GM21529 (cell line): ENCODE results near the gene TRIM28.
"Not testable (repeated sequence)": the region's sequence is repeated elsewhere in the genome, so short reads cannot be mapped to it uniquely, and the experiment has no call there.

Experiments used
- ATAC-seq: cut with Tn5 transposase; IDR thresholded peaks from one replicate; pipeline ENCODE4 v1.9.1; 2021; ENCODE audit not compliant: unreplicated experiment

TRIM28 gene

DNA sequence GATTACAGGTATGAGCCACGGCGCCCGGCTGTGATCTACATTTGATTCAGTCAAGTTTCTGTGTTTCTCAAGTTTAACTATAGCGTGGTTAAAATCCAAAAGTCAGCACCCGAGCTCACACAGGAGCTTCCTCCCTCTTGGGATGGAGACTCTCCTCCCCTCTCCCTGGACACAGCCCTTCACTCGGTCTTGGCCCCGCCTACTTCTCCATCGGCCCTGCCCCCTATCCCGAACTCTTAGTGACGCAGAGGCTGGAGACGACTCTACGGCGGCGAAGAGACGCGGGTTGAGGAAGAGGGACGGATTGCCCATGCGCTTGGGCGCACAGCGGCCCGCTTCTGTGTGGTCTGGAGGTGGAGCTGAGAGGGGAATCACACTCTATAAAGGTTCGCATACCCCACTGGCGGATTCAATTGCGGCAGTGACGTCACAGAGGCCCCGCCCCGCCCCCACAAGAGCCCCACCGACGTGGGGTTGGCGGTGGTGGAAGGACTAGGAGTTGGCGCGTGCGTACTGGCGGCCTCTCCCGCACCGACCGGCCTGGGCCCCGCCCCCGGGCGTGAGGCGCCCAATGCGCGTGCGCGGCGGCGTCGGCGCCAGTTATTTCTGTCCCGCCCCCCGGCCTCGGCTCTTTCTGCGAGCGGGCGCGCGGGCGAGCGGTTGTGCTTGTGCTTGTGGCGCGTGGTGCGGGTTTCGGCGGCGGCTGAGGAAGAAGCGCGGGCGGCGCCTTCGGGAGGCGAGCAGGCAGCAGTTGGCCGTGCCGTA is at the start of gene TRIM28:
Gene TRIM28 (plus strand): TSS at position 239 of the 765 bp plus-strand sequence. CDS start 694 bp downstream, outside the sequence.
- peak; percentile 82 for ATAC-seq

DNA sequence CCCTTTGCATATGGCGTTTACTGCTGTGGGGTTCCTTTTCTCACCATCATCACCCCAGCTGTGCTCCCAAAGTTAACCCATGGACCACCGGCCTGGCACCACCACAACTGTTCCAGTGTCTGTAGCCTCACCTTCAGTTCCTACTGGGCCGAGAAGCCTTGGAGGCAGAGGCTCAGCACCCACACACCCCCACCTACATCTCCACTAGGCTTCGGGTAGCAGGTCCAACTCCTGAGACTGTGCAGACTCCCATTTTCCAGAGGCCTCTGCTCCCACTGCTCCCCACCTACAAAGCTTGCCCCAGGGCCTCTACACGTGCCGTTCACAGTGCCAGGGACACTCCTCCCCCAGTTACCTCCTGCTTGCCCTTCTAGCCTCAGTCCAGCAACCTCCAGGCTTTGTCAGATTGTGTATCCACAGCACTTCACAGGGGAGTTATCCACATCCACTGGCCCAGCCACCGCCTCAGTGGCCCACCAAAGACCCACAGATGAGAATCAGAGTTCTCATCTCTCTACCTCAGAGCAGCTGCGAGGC is 46.2 kb upstream of the TRIM28 start:
- ATAC-seq: no peak

DNA sequence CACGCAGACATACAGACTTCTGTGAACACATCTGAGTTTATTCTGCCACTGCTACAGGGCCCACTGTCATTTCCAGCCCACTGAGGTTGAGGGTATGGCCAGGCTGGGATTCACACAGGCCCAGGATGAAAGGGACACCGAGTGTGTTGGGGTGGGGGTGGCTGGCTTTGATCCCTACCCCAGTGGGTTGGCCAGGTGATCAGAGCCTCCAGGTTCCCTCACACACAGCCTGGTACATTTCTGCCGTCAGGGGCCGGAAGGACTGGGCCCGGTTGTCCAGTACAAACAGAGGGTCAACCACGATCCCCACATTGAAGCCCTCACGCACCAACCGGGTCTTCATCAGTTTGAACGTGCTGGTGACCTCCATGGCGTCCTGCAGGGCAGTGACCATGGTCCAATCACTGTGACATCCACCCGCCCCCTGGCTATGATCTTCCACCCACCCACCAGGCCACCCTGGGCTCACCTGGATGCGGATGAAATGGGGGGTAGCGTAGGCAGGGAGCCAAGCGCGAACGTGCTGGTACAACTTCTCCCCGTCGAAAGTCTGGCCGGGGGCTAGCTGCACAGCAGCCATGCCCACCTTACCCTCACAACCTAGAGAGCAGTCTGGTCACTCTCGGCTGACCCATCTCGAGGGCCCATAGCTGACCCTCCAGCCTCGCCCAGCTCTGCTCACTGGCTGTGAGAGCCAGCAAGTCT is 45.4 kb upstream of the TRIM28 start:
- no peak for ATAC-seq

DNA sequence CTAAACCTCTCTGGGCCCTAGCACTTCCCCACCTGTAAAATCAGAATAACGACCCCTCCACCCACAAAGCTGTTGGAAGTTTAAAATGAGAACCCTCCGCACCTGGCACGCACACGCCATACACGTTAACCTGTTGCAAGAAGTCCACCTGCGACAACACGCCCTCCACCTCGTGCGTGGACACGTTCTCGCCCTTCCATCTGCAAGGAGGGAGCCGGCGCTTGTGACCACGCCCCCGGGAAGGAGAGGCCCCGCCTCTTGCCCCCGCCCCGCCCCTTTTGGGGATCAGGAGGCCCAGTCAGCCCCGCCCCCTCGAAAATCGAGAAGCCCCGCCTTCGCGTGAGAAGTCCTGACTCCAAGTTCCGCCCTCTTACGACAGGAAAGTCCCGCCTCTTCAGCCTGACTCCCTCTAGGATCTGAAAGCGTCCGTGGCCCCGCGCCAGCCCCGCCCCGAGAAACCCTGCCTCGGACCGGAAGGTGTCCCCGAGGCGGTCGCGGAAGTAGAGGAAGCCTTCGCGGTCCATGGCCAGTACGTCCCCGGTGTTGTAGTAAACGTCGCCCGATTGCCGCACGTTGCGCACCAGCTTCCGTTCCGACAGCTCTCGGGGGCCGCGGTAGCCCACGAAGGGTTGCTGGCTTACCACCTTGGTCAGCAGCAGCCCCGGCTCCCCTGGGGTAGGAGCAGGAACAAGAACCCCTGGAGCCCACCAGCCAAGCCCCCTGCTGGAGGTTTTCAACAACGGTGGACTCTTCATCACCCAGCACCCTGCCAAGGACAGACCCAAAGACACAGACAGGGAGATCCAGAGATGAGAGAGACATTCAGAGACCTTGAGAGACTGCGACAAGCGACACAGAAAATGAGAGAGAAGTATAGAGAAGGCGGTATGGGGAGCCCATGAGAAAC is 44.6 kb upstream of the TRIM28 start:
- ATAC-seq: peak; percentile 89

DNA sequence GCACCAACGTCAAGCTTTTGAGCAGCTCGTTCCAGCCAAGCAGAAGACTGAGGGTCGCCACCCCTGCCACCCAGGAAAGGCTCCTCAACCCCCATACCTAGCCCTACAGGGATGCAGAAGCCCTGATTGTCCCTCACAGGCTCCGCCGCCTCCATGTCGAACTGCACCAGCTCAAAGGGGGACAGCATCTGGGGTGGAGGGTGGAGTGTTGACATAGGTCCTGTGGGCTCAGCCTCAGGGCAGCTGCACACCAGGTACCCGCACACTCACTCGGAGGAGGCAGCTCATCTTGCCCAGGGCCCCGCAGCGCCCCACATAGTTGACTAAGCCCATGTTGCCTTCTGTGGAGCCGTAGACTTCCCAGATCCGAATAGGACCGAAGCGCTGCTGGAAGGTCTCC is 43.6 kb upstream of the TRIM28 start:
- no peak for ATAC-seq

DNA sequence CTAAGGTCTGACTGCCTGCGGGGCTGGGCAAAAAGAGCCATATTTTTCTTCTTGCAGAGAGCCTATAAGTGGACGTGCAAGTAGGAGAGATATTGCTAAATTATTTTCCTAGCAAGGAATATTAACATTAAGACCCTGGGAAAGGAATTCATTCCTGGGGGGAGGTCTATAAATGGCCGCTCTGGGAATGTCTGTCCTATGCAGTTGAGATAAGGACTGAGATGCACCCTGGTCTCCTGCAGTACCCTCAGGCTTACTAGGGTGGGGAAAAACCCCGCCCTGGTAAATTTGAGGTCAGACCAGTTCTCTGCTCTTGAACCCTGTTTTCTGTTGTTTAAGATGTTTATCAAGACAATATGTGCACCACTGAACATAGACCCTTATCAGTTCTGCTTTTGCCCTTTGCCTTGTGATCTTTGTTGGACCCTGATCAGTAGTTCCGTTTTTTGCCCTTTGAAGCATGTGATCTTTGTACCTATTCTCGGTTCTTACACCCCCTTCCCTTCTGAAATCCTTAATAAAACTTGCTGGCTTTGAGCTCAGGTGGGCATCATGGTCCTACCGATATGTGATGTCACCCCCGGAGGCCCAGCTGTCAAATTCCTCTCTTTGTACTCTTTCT is 36.2 kb upstream of the TRIM28 start:
- ATAC-seq: not testable (repeated sequence)

DNA sequence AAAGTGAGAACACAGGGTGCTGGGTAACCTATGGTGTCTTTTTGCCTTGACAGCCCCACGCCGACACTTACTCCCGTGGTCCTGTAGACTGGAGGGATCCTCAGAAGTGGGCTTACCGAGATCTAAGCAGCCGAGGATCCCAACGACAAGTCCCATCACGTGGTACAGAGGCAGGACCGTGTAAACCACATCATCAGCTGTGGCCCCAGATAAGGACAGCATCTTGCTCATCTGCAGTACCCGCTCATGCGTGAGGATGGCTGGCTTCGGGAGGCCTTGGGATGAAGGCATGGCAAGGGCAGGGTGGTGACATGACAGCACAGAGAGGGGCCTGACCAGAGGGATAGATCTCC is 34.2 kb upstream of the TRIM28 start:
- ATAC-seq: no peak

DNA sequence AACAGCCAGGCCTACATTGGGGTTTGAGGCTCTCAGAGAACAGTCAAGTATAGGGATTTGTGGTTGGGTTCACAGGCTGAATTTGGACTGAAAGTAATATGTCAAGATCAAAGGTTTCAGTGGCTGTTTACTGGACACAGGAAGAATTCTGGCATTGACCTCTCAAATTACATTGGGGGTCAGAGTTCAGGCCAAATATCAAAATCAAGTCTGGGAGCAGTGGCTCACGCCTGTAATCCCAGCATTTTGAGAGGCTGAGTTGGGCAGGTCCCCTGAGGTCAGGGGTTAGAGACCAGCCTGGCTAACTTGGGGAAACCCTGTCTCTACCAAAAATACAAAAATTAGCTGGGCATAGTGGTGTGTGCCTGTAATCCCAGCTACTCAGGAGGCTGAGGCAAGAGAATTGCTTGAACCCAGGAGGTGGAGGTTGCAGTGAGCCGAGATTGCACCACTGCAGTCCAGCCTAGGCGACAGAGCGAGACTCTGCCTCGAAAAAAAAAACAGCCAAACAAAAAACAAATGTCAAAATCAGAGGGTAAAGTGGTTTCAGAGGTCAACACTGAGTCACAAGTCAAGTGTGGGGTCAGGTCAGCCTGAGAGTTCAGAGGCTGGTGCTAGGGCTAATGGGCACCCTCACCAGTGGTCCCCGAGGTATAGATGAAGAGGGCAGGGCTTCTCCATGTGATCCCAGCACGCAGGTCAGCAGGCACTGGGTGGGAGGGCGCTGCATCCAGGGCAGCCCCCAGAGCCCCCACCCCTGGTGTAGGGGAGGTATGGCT is 33.6 kb upstream of the TRIM28 start:
- no peak for ATAC-seq

GRCh38 chr19:58511353-58512208 is 32.3 kb upstream of the TRIM28 start, which contains the start of gene SLC27A5:
Gene SLC27A5 (minus strand): TSS chr19:58511992. CDS start chr19:58511955, 37 bp downstream.
- no peak for ATAC-seq

GRCh38 chr19:58513213-58513693 is 30.6 kb upstream of the TRIM28 start:
- ATAC-seq: no peak

- ATAC-seq: peak; percentile 64
These were observed 29.9 kb upstream of the TRIM28 start for GRCh38 chr19:58513694-58514563.

- no peak for ATAC-seq
These were observed 29.3 kb upstream of the TRIM28 start for GRCh38 chr19:58514564-58515022.

- ATAC-seq: no peak
These were observed 28.6 kb upstream of the TRIM28 start for GRCh38 chr19:58515259-58515658.

DNA sequence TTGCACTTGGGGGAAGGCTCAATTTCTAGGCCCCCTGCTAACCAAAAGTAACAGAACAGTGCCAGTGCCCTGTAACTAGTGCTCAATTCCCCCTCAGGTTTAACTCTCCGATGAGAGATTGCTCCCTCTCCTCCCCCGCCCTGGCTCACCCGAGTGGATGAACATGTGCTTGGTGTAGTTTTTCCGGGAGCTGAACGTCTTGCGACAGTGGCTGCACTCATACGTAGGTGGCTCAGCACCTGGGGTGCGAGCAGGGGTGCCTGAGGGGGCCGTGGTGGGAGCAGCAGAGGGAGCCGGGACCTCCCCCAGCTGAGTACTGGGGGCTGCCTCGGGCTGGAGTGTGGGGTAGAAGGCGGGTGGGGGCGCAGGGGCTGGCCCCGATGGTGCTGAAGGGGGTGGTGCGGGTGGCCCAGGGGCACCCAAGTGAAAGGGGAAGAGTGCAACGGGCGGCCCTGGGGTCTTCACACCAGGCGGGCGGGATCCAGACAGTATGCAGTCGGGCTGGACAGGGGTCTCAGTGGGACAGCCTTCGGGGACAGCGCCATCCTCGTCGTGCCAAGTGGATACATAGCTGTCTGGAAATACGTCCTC is 27.5 kb upstream of the TRIM28 start:
- ATAC-seq: no peak

DNA sequence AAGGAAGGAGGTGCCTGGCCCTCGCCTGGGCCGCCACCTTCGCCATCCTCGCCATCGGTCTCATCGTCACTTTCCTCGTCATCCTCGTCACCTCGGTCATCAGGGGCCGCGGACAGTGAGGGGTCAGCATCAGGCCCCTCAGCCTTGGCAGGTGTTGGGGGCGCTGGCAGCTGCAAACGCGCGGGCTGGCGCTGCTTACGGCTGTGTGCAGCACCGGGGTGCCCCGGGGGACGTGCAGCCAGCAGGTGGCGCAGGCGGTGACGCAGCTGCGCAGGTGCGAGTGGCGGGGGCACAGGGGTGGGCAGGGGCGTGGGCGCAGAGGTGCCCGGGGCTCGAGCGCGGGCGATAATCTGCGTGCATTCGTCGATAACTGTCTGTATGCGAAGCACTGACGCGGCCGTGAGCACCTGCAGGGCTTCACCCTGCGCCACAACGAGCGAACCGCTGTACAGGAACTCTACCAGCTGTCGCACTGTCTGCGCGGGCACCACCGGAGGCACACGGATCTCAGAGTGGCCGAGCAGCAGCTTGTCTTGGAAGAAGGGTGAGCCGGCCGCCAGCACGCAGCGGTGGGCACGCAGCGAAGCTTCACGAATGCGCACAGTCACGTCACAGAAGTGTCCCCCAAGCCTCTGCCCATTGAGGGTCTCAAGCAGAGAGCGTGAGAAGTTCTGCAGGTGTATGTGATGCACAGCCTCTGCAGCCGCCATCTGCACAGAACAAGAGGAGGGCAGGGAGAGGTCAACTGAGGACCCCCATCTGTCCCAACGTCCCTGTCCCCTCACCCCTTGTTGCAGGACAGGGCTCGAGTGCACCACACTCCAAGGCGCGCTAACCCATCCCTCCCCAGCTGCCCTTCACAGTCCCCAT is 26.7 kb upstream of the TRIM28 start:
- no peak for ATAC-seq
